Activated CD4-positive, alpha-beta memory T cell treated with anti-CD3 and anti-CD28 coated beads for 36 hours (primary cell): Measurements from ENCODE around the gene RPL3. TPM values are rescaled to one million over a fixed set of nuclear protein-coding genes. Genes with fewer than 3 reads are reported as not detected.
"Not testable (repeated sequence)": the region's sequence is repeated elsewhere in the genome, so short reads cannot be mapped to it uniquely, and the experiment has no call there.

ENCODE experiments used
- CTCF ChIA-PET: fragments of 350-600 bp; sonication (Branson Sonifier 250); formaldehyde crosslinking; loops from one replicate; lab custom pipeline; 2021; ENCODE audit warnings: antibody characterized with exemption, inconsistent platforms; lab: Charles Lee
- POLR2A ChIA-PET: fragments of 350-600 bp; sonication (Branson Sonifier 250); formaldehyde crosslinking; loops from one replicate; lab custom pipeline; 2021; ENCODE audit warnings: antibody characterized with exemption; lab: Charles Lee
- DNase-seq: peaks from one replicate; pipeline ENCODE4 v3.0.0-alpha.2; 2020
- H3K27ac Mint-ChIP-seq: one replicate; pipeline ENCODE4 v1.8.0; 2021; ENCODE audit warnings: mixed read lengths
- H3K27me3 Mint-ChIP-seq: one replicate; pipeline ENCODE4 v1.8.0; 2021; ENCODE audit warnings: mixed read lengths
- H3K36me3 Mint-ChIP-seq: one replicate; pipeline ENCODE4 v1.8.0; 2021; ENCODE audit warnings: mixed read lengths
- H3K4me1 Mint-ChIP-seq: one replicate; pipeline ENCODE4 v1.8.0; 2021; ENCODE audit warnings: low read depth, mixed read lengths
- H3K4me3 Mint-ChIP-seq: one replicate; pipeline ENCODE4 v1.8.0; 2021; ENCODE audit warnings: mild to moderate bottlenecking, mixed read lengths
- H3K9me3 Mint-ChIP-seq: one replicate; pipeline ENCODE4 v1.8.0; 2021; ENCODE audit warnings: mixed read lengths
- intact Hi-C: fragments of 100-400 bp; cut with micrococcal nuclease; formaldehyde crosslinking; loops from one replicate; pipeline ENCODE4 v1.15.1; 2023
- total RNA-seq, 2 experiments: library from RNA; stranded (reverse); gene quantifications; one replicate each; pipeline ENCODE4 v1.2.3, GENCODE V29; 2021

The RPL3 gene
- total RNA-seq, 2 experiments from 2014 or later = 2,986 to 3,013 TPM

GRCh38 chr22:39349967-39350726 lies 30.7 kb upstream of the RPL3 start, which contains the start of gene SYNGR1:
SYNGR1 (plus strand) TSS chr22:39349991; CDS start chr22:39350011, 20 bp downstream.
- H3K27me3 Mint-ChIP-seq = peaks cover 22% of the 10 kb centered on the region
- CTCF ChIA-PET = no interaction called here
- intact Hi-C loops = no loop called here

GRCh38 chr22:39349506-39349966 lies 30.1 kb upstream of the RPL3 start:
- ChIA-PET CTCF (no interaction called here), POLR2A (interaction anchor here (1.0 kb wide), 1 partner anchor 30 kb away, joined by 4 read pairs; the partner anchor contains the start of gene RPL3)
- DNase-seq = peak; percentile 16
- Mint-ChIP-seq H3K4me1 (peaks cover 10% of the 10 kb centered on the region), H3K27me3 (peaks cover 23% of the 10 kb centered on the region), H3K9me3 (no peaks in the 10 kb centered on the region), H3K4me3 (peak overlapping the region; percentile 48), H3K27ac (no peak overlapping the region), H3K36me3 (no peaks in the 10 kb centered on the region)
- intact Hi-C loops = no loop called here

More at GRCh38 chr22:39349967-39350726, 30.7 kb upstream of the RPL3 start, which contains the start of gene SYNGR1:
- H3K9me3 Mint-ChIP-seq = no peaks in the 10 kb centered on the region
- H3K4me3 Mint-ChIP-seq = peak within 1 kb of the TSS; percentile 53
- peaks cover 10% of the 10 kb centered on the region for H3K4me1 Mint-ChIP-seq
- H3K36me3 Mint-ChIP-seq = no peaks in the 10 kb centered on the region
- H3K27ac Mint-ChIP-seq = no peak within 1 kb of the TSS
- POLR2A ChIA-PET = no interaction called here
- DNase-seq = no peak

- peak overlapping the region; percentile 48 for H3K4me3 Mint-ChIP-seq
- no peak overlapping the region for H3K27ac Mint-ChIP-seq
- peaks cover 25% of the 10 kb centered on the region for H3K27me3 Mint-ChIP-seq
- intact Hi-C loops = no loop called here
- H3K36me3 Mint-ChIP-seq = no peaks in the 10 kb centered on the region
- CTCF ChIA-PET = no interaction called here
- POLR2A ChIA-PET = interaction anchor here (1.0 kb wide), 1 partner anchor 30 kb away, joined by 4 read pairs; the partner anchor contains the start of gene RPL3
- DNase-seq = no peak
- no peaks in the 10 kb centered on the region for H3K9me3 Mint-ChIP-seq
- H3K4me1 Mint-ChIP-seq = peaks cover 10% of the 10 kb centered on the region
Observed at GRCh38 chr22:39348909-39349505, 29.6 kb upstream of the RPL3 start.

GRCh38 chr22:39345231-39345630 lies 25.8 kb upstream of the RPL3 start:
- CTCF ChIA-PET = interaction anchor here (1.1 to 2.6 kb wide), 2 partner anchors 12 to 185 kb away, joined by 3 to 25 read pairs; no protein-coding TSS in a partner anchor
- H3K9me3 Mint-ChIP-seq = no peaks in the 10 kb centered on the region

GRCh38 chr22:39344046-39344390 lies 24.6 kb upstream of the RPL3 start:
- no peak for DNase-seq
- H3K36me3 Mint-ChIP-seq = no peaks in the 10 kb centered on the region
- peaks cover 11% of the 10 kb centered on the region for H3K27me3 Mint-ChIP-seq
- ChIA-PET POLR2A (interaction anchor here (0.9 to 2.0 kb wide), 2 partner anchors 10 to 24 kb away, joined by 3 to 6 read pairs; partner anchors contain the start of gene RPL3), CTCF (interaction anchor here (0.6 to 2.6 kb wide), 13 partner anchors 9 to 692 kb away, joined by 3 to 25 read pairs (median 4); no protein-coding TSS in a partner anchor)
- intact Hi-C loops = no loop called here
- H3K4me3 Mint-ChIP-seq = no peak overlapping the region
- no peak overlapping the region for H3K27ac Mint-ChIP-seq
- H3K4me1 Mint-ChIP-seq = peaks cover 5% of the 10 kb centered on the region
- H3K9me3 Mint-ChIP-seq = no peaks in the 10 kb centered on the region

More at GRCh38 chr22:39345231-39345630, 25.8 kb upstream of the RPL3 start:
- no peak overlapping the region for H3K4me3 Mint-ChIP-seq
- intact Hi-C loops = no loop called here
- H3K36me3 Mint-ChIP-seq = no peaks in the 10 kb centered on the region
- peaks cover 16% of the 10 kb centered on the region for H3K27me3 Mint-ChIP-seq
- no peak overlapping the region for H3K27ac Mint-ChIP-seq
- H3K4me1 Mint-ChIP-seq = peaks cover 9% of the 10 kb centered on the region
- POLR2A ChIA-PET = no interaction called here
- no peak for DNase-seq

GRCh38 chr22:39343259-39344045 lies 24.0 kb upstream of the RPL3 start:
- intact Hi-C loops = no loop called here
- H3K27ac Mint-ChIP-seq = no peak overlapping the region
- peak; percentile 67 for DNase-seq
- CTCF ChIA-PET = interaction anchor here (0.6 to 2.6 kb wide), 14 partner anchors 9 to 693 kb away, joined by 3 to 25 read pairs (median 4); no protein-coding TSS in a partner anchor
- H3K9me3 Mint-ChIP-seq = no peaks in the 10 kb centered on the region
- no peak overlapping the region for H3K4me3 Mint-ChIP-seq
- peaks cover 8% of the 10 kb centered on the region for H3K27me3 Mint-ChIP-seq
- H3K4me1 Mint-ChIP-seq = peaks cover 4% of the 10 kb centered on the region
- H3K36me3 Mint-ChIP-seq = no peaks in the 10 kb centered on the region
- POLR2A ChIA-PET = interaction anchor here (0.9 to 2.0 kb wide), 2 partner anchors 11 to 24 kb away, joined by 3 to 6 read pairs; partner anchors contain the start of gene RPL3

- Mint-ChIP-seq H3K36me3 (no peaks in the 10 kb centered on the region), H3K4me3 (no peak overlapping the region), H3K27ac (no peak overlapping the region), H3K27me3 (peaks cover 8% of the 10 kb centered on the region), H3K4me1 (peaks cover 4% of the 10 kb centered on the region), H3K9me3 (no peaks in the 10 kb centered on the region)
- POLR2A ChIA-PET = no interaction called here
- no peak for DNase-seq
- intact Hi-C loops = no loop called here
- CTCF ChIA-PET = no interaction called here
Observed at GRCh38 chr22:39341179-39341578, 21.8 kb upstream of the RPL3 start.

GRCh38 chr22:39339775-39340174 lies 20.4 kb upstream of the RPL3 start:
- H3K27ac Mint-ChIP-seq, H3K4me3 Mint-ChIP-seq, H3K9me3 Mint-ChIP-seq, POLR2A ChIA-PET, H3K36me3 Mint-ChIP-seq, intact Hi-C loops, H3K27me3 Mint-ChIP-seq, DNase-seq, H3K4me1 Mint-ChIP-seq: not testable (repeated sequence)
- CTCF ChIA-PET = interaction anchor here (0.9 to 1.1 kb wide), 2 partner anchors 9 to 59 kb away, joined by 3 to 6 read pairs; partner anchors contain the start of gene TAB1

GRCh38 chr22:39336411-39336810 lies 17.0 kb upstream of the RPL3 start:
- POLR2A ChIA-PET = interaction anchor here (0.7 kb wide), 1 partner anchor 231 kb away, joined by 5 read pairs; no protein-coding TSS in a partner anchor
- Mint-ChIP-seq H3K4me3 (no peak overlapping the region), H3K27me3 (peaks cover 2% of the 10 kb centered on the region), H3K27ac (no peak overlapping the region), H3K36me3 (no peaks in the 10 kb centered on the region), H3K9me3 (no peaks in the 10 kb centered on the region), H3K4me1 (peaks cover 14% of the 10 kb centered on the region)
- CTCF ChIA-PET = no interaction called here
- DNase-seq = no peak
- intact Hi-C loops = no loop called here

- Mint-ChIP-seq H3K36me3 (no peaks in the 10 kb centered on the region), H3K27ac (peak overlapping the region; percentile 58), H3K4me3 (no peak overlapping the region), H3K27me3 (no peaks in the 10 kb centered on the region), H3K9me3 (no peaks in the 10 kb centered on the region), H3K4me1 (peaks cover 14% of the 10 kb centered on the region)
- intact Hi-C loops = no loop called here
- ChIA-PET POLR2A (interaction anchor here (1.1 to 4.2 kb wide), 2 partner anchors 13 to 187 kb away, joined by 3 to 29 read pairs; partner anchors contain the start of genes ATF4 and RPL3), CTCF (interaction anchor here (0.6 to 4.5 kb wide), 8 partner anchors 10 to 463 kb away, joined by 3 to 25 read pairs (median 6); partner anchors contain the start of gene RPL3)
- DNase-seq = no peak
Observed at GRCh38 chr22:39332441-39333064, 13.1 kb upstream of the RPL3 start.

GRCh38 chr22:39330553-39330952 lies 11.1 kb upstream of the RPL3 start:
- POLR2A ChIA-PET = interaction anchor here (4.2 kb wide), 1 partner anchor 11 kb away, joined by 29 read pairs; the partner anchor contains the start of gene RPL3
- H3K9me3 Mint-ChIP-seq, H3K27me3 Mint-ChIP-seq, DNase-seq, H3K36me3 Mint-ChIP-seq, H3K27ac Mint-ChIP-seq, intact Hi-C loops, H3K4me3 Mint-ChIP-seq: not testable (repeated sequence)
- peaks cover 14% of the 10 kb centered on the region for H3K4me1 Mint-ChIP-seq
- CTCF ChIA-PET = interaction anchor here (0.7 to 4.5 kb wide), 10 partner anchors 9 to 917 kb away, joined by 3 to 25 read pairs (median 6); partner anchors contain the start of gene RPL3
